GM23338 (cell line): Measurements from ENCODE around the gene CHAF1B. TPM values are rescaled to one million over a fixed set of nuclear protein-coding genes. Genes with fewer than 3 reads are reported as not detected.

Experiments used
- ATAC-seq: fragments of 200-7000 bp; cut with Tn5 transposase; 3 replicates; pipeline ENCODE4 v1.9.1; 2020
- DNase-seq: peaks from one replicate; pipeline ENCODE4 v3.0.0-alpha.2; 2015; ENCODE audit warnings: low spot score
- H2AFZ ChIP-seq: fragments of 200-600 bp; sonication (generic); 2 replicates; pipeline ENCODE4 v1.8.0; 2016; ENCODE audit warnings: antibody characterized with exemption, mild to moderate bottlenecking, moderate library complexity
- H3F3A ChIP-seq: fragments of 200-600 bp; sonication (generic); replicated peaks from 2 replicates; pipeline ENCODE4 v1.8.0; 2017; ENCODE audit warnings: antibody characterized with exemption, mixed run types, low read depth
- H3K27ac ChIP-seq: fragments of 200-600 bp; sonication (generic); 2 replicates; pipeline ENCODE4 v1.6.1; 2016; ENCODE audit warnings: low read depth
- H3K27me3 ChIP-seq: fragments of 200-600 bp; sonication (generic); 2 replicates; pipeline ENCODE4 v1.8.0; 2016; ENCODE audit warnings: mild to moderate bottlenecking, mixed run types, moderate library complexity; ENCODE audit not compliant: insufficient read depth
- H3K36me3 ChIP-seq: fragments of 200-600 bp; sonication (generic); 2 replicates; pipeline ENCODE4 v1.8.0; 2016; ENCODE audit warnings: mild to moderate bottlenecking; ENCODE audit not compliant: insufficient read depth
- H3K4me1 ChIP-seq: fragments of 200-600 bp; sonication (generic); 2 replicates; pipeline ENCODE4 v1.8.0; 2016; ENCODE audit warnings: mild to moderate bottlenecking, moderate library complexity; ENCODE audit not compliant: insufficient read depth
- H3K4me2 ChIP-seq: fragments of 200-600 bp; sonication (generic); 2 replicates; pipeline ENCODE4 v1.7.1; 2017; ENCODE audit warnings: mixed run types
- H3K4me3 ChIP-seq: fragments of 200-600 bp; sonication (generic); 2 replicates; pipeline ENCODE4 v1.6.1; 2016; ENCODE audit warnings: mixed run types
- H3K79me2 ChIP-seq: fragments of 200-600 bp; sonication (generic); replicated peaks from 2 replicates; pipeline ENCODE4 v1.8.0; 2017; ENCODE audit warnings: mild to moderate bottlenecking; ENCODE audit not compliant: insufficient read depth
- H3K9me2 ChIP-seq: fragments of 200-600 bp; sonication (generic); 2 replicates; pipeline ENCODE4 v1.8.0; 2017; ENCODE audit not compliant: insufficient read depth
- H4K20me1 ChIP-seq: fragments of 200-600 bp; sonication (generic); replicated peaks from 2 replicates; pipeline ENCODE4 v1.8.0; 2017; ENCODE audit warnings: mild to moderate bottlenecking; ENCODE audit not compliant: insufficient read depth
- H3K27ac Mint-ChIP-seq: 2 replicates; pipeline ENCODE4 v1.8.0; 2020; ENCODE audit warnings: inconsistent platforms, mild to moderate bottlenecking, moderate library complexity, mixed read lengths
- H3K27me3 Mint-ChIP-seq: 3 replicates; pipeline ENCODE4 v1.8.0; 2022; ENCODE audit warnings: low read depth, mild to moderate bottlenecking, moderate library complexity, mixed read lengths, inconsistent platforms; ENCODE audit not compliant: insufficient read depth, poor library complexity
- H3K36me3 Mint-ChIP-seq: 3 replicates; pipeline ENCODE4 v1.8.0; 2021; ENCODE audit warnings: low read depth, mild to moderate bottlenecking, inconsistent platforms, moderate library complexity, mixed read lengths
- H3K4me1 Mint-ChIP-seq: 3 replicates; pipeline ENCODE4 v1.8.0; 2020; ENCODE audit warnings: mild to moderate bottlenecking, inconsistent platforms, mixed read lengths
- H3K4me3 Mint-ChIP-seq: 3 replicates; pipeline ENCODE4 v1.8.0; 2021; ENCODE audit warnings: moderate library complexity, mild to moderate bottlenecking, inconsistent platforms, mixed read lengths
- H3K9me3 Mint-ChIP-seq: 3 replicates; pipeline ENCODE4 v1.8.0; 2020; ENCODE audit warnings: moderate library complexity, mild to moderate bottlenecking, inconsistent platforms, mixed read lengths
- ETS1 ChIP-seq: IDR thresholded peaks from 2 replicates; pipeline ENCODE4 v1.6.1; 2016; ENCODE audit warnings: antibody characterized with exemption
- EZH2 ChIP-seq: fragments of 200-600 bp; sonication (generic); IDR thresholded peaks from one replicate; pipeline ENCODE4 v1.8.0; 2017; ENCODE audit warnings: antibody characterized with exemption, mild to moderate bottlenecking, low read depth; ENCODE audit not compliant: unreplicated experiment
- EZH2phosphoT487 ChIP-seq: fragments of 200-600 bp; sonication (generic); IDR thresholded peaks from one replicate; pipeline ENCODE4 v1.8.1; 2018; ENCODE audit warnings: antibody characterized with exemption; ENCODE audit not compliant: unreplicated experiment
- JUNB ChIP-seq: IDR thresholded peaks from one replicate; pipeline ENCODE4 v1.6.1; 2016; ENCODE audit warnings: antibody characterized with exemption; ENCODE audit not compliant: unreplicated experiment
- NANOG ChIP-seq: IDR thresholded peaks from 2 replicates; pipeline ENCODE4 v1.6.1; 2016; ENCODE audit warnings: antibody characterized with exemption, borderline replicate concordance
- STAT1 ChIP-seq: IDR thresholded peaks from one replicate; pipeline ENCODE4 v1.6.1; 2016; ENCODE audit warnings: antibody characterized with exemption; ENCODE audit not compliant: unreplicated experiment
- ZNF114 ChIP-seq: fragments of 250-450 bp; sonication (Bioruptor Pico); IDR thresholded peaks from 2 replicates; pipeline ENCODE4 v1.5.0; 2020; ENCODE audit warnings: mild to moderate bottlenecking, moderate library complexity
- ZNF331 ChIP-seq: fragments of 250-450 bp; sonication (Bioruptor Pico); IDR thresholded peaks from 2 replicates; pipeline ENCODE4 v1.5.0; 2020; ENCODE audit warnings: low read depth, mild to moderate bottlenecking, moderate library complexity
- polyA plus RNA-seq: library from polyadenylated mRNA; unstranded; fragments of >200 nt; fragmentation: Nextera tagmentation; extraction: Ambion mirVana; gene quantifications from 2 replicates; pipeline ENCODE4 v1.2.1, GENCODE V29; 2016
- total RNA-seq: library from RNA; depleted of rRNA; stranded (reverse); fragments of >200 nt; shearing (Covaris generic); gene quantifications from 2 replicates; pipeline ENCODE4 v1.2.3, GENCODE V29; 2014
- TF ChIP-seq, protein P1 (sequence below), 2 experiments: fragments of 200-600 bp in 1 of 2; sonication (generic) in 1 of 2; conservative IDR thresholded peaks; 2 replicates each; pipeline versions ENCODE4 v1.5.1 to v1.6.1; 2016 to 2017; ENCODE audit warnings: antibody characterized with exemption in 2 of 2, low read depth in 2 of 2, mild to moderate bottlenecking in 2 of 2, moderate library complexity in 1 of 2
- TF ChIP-seq, protein P2 (sequence below): fragments of 250-450 bp; sonication (Bioruptor Pico); IDR thresholded peaks from 2 replicates; pipeline ENCODE4 v1.5.0; 2020; ENCODE audit warnings: mild to moderate bottlenecking, moderate library complexity

CHAF1B gene
- total and polyA plus RNA-seq, 2 experiments from 2014 or later, result 7.9 to 13.1 TPM

DNA sequence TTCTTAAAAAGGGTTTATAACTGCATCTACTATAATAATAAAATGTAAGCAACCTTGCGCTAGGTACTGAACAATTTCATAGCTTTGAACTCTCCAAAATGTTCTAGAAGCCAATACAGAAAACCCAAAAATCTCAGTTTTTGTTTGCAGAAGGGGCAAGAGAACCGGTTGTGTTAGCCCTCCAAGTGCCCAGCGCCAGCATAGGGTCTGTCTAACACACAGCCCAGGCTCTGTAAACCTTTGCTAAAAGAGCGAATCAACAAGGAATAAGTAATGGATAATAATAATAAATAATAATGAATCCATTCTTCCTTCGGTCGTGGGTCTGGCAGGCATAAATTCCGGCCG, 333 bp upstream of the CHAF1B start:
- Mint-ChIP-seq H3K27me3 (peaks cover 14% of the 10 kb centered on the region), H3K4me3 (peak overlapping the region; percentile 39; the same call in 2 of the 3 replicates), H3K4me1 (peaks cover 16% of the 10 kb centered on the region), H3K36me3 (peaks cover 20% of the 10 kb centered on the region), H3K27ac (no peak overlapping the region), H3K9me3 (no peaks in the 10 kb centered on the region; the same call in 2 of the 3 replicates)
- Histone ChIP-seq H3F3A (peaks cover 8% of the 10 kb centered on the region), H3K9me2 (peaks cover 4% of the 10 kb centered on the region), H3K79me2 (no peaks in the 10 kb centered on the region), H3K27ac (no peak overlapping the region), H3K4me1 (peaks cover 11% of the 10 kb centered on the region; the same call in 1 of the 2 replicates), H3K36me3 (no peaks in the 10 kb centered on the region), H3K4me3 (peak overlapping the region; percentile 97; the same call in 1 of the 2 replicates), H3K27me3 (no peaks in the 10 kb centered on the region), H2AFZ (peak overlapping the region; percentile 12; the same call in 1 of the 2 replicates), H3K4me2 (peak overlapping the region; percentile 50), H4K20me1 (no peaks in the 10 kb centered on the region)
- TF ChIP-seq ETS1, result no peak
- TF ChIP-seq STAT1, result no peak
- TF ChIP-seq NANOG, result no peak
- TF ChIP-seq ZNF114 (CRISPR knock-in tag), result no peak
- TF ChIP-seq, protein P1, sequence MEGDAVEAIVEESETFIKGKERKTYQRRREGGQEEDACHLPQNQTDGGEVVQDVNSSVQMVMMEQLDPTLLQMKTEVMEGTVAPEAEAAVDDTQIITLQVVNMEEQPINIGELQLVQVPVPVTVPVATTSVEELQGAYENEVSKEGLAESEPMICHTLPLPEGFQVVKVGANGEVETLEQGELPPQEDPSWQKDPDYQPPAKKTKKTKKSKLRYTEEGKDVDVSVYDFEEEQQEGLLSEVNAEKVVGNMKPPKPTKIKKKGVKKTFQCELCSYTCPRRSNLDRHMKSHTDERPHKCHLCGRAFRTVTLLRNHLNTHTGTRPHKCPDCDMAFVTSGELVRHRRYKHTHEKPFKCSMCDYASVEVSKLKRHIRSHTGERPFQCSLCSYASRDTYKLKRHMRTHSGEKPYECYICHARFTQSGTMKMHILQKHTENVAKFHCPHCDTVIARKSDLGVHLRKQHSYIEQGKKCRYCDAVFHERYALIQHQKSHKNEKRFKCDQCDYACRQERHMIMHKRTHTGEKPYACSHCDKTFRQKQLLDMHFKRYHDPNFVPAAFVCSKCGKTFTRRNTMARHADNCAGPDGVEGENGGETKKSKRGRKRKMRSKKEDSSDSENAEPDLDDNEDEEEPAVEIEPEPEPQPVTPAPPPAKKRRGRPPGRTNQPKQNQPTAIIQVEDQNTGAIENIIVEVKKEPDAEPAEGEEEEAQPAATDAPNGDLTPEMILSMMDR (conservative IDR thresholded peaks at IDR 0.05; ENCODE audit: low read depth in 2 of 2), result no peak
- no peak for TF ChIP-seq ZNF331
- ATAC-seq, result peak; percentile 3
- DNase-seq, result no peak

DNA sequence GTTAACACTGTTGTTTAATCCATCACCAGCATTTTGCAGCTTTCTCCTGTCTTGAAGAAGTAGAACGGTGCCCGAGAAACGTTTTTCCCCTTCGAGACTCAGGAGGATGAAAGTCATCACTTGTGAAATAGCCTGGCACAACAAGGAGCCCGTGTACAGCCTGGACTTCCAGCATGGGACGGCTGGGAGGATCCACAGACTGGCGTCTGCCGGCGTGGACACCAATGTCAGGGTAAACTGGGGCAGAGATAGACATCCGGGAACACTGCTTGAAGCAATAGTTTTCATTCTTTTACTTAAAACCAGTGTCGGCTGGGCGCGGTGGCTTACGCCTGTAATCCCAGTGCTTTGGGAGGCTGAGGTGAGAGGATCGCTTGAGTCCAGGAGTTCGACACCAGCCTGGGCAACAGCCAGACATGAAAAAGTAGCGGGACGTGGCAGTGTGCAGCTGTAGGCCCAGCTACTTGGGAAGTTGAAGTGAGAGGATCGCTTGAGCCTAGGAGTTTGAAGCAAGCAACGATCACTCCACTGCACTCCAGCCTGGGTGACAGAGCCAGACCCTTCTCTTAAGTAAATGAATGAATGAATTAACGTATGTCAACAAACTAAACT, 945 bp downstream of the CHAF1B start:
- H3K79me2 ChIP-seq, result no peaks in the 10 kb centered on the region
- peak overlapping the region; percentile 79 for H3K4me3 Mint-ChIP-seq
- peak overlapping the region; percentile 97 for H3K4me3 ChIP-seq
- peaks cover 11% of the 10 kb centered on the region; the same call in 1 of the 2 replicates for H3K4me1 ChIP-seq
- H3K36me3 Mint-ChIP-seq, result peaks cover 28% of the 10 kb centered on the region
- peaks cover 8% of the 10 kb centered on the region for H3F3A ChIP-seq
- peak; percentile 7 for DNase-seq
- 0 out of 2 replicates have a peak, but pooled peaks cover 1% of the 10 kb centered on the region for H3K36me3 ChIP-seq
- peak overlapping the region; percentile 94 for H3K4me2 ChIP-seq
- no peak for ATAC-seq
- no peaks in the 10 kb centered on the region for H4K20me1 ChIP-seq
- H3K4me1 Mint-ChIP-seq, result peaks cover 14% of the 10 kb centered on the region
- H3K9me2 ChIP-seq, result peaks cover 4% of the 10 kb centered on the region
- H2AFZ ChIP-seq, result peak overlapping the region; percentile 98
- H3K9me3 Mint-ChIP-seq, result no peaks in the 10 kb centered on the region; the same call in 2 of the 3 replicates
- H3K27me3 Mint-ChIP-seq, result peaks cover 14% of the 10 kb centered on the region
- H3K27ac Mint-ChIP-seq, result no peak overlapping the region
- TF ChIP-seq, protein P2, sequence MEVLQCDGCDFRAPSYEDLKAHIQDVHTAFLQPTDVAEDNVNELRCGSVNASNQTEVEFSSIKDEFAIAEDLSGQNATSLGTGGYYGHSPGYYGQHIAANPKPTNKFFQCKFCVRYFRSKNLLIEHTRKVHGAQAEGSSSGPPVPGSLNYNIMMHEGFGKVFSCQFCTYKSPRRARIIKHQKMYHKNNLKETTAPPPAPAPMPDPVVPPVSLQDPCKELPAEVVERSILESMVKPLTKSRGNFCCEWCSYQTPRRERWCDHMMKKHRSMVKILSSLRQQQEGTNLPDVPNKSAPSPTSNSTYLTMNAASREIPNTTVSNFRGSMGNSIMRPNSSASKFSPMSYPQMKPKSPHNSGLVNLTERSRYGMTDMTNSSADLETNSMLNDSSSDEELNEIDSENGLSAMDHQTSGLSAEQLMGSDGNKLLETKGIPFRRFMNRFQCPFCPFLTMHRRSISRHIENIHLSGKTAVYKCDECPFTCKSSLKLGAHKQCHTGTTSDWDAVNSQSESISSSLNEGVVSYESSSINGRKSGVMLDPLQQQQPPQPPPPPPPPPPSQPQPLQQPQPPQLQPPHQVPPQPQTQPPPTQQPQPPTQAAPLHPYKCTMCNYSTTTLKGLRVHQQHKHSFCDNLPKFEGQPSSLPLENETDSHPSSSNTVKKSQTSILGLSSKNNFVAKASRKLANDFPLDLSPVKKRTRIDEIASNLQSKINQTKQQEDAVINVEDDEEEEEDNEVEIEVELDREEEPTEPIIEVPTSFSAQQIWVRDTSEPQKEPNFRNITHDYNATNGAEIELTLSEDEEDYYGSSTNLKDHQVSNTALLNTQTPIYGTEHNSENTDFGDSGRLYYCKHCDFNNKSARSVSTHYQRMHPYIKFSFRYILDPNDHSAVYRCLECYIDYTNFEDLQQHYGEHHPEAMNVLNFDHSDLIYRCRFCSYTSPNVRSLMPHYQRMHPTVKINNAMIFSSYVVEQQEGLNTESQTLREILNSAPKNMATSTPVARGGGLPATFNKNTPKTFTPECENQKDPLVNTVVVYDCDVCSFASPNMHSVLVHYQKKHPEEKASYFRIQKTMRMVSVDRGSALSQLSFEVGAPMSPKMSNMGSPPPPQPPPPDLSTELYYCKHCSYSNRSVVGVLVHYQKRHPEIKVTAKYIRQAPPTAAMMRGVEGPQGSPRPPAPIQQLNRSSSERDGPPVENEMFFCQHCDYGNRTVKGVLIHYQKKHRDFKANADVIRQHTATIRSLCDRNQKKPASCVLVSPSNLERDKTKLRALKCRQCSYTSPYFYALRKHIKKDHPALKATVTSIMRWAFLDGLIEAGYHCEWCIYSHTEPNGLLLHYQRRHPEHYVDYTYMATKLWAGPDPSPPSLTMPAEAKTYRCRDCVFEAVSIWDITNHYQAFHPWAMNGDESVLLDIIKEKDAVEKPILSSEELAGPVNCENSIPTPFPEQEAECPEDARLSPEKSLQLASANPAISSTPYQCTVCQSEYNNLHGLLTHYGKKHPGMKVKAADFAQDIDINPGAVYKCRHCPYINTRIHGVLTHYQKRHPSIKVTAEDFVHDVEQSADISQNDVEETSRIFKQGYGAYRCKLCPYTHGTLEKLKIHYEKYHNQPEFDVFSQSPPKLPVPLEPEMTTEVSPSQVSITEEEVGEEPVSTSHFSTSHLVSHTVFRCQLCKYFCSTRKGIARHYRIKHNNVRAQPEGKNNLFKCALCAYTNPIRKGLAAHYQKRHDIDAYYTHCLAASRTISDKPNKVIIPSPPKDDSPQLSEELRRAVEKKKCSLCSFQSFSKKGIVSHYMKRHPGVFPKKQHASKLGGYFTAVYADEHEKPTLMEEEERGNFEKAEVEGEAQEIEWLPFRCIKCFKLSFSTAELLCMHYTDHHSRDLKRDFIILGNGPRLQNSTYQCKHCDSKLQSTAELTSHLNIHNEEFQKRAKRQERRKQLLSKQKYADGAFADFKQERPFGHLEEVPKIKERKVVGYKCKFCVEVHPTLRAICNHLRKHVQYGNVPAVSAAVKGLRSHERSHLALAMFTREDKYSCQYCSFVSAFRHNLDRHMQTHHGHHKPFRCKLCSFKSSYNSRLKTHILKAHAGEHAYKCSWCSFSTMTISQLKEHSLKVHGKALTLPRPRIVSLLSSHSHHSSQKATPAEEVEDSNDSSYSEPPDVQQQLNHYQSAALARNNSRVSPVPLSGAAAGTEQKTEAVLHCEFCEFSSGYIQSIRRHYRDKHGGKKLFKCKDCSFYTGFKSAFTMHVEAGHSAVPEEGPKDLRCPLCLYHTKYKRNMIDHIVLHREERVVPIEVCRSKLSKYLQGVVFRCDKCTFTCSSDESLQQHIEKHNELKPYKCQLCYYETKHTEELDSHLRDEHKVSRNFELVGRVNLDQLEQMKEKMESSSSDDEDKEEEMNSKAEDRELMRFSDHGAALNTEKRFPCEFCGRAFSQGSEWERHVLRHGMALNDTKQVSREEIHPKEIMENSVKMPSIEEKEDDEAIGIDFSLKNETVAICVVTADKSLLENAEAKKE (CRISPR knock-in tag), result no peak
- TF ChIP-seq NANOG, result no peak
- TF ChIP-seq JUNB, result no peak
- TF ChIP-seq STAT1, result no peak
- TF ChIP-seq ZNF331, result no peak
- TF ChIP-seq EZH2, result no peak
- TF ChIP-seq ZNF114 (CRISPR knock-in tag), result no peak
- TF ChIP-seq ETS1, result no peak
- TF ChIP-seq EZH2phosphoT487, result no peak
- no peaks in the 10 kb centered on the region for H3K27me3 ChIP-seq
- peak overlapping the region; percentile 66 for H3K27ac ChIP-seq
